ENCODE measurements around the gene DIP2C.
"Not testable (repeated sequence)": the region's sequence is repeated elsewhere in the genome, so short reads cannot be mapped to it uniquely, and the experiment has no call there.

DIP2C gene

GRCh38 chr10:655184-655583, 34.3 kb downstream of the DIP2C start:
- no peak for FAIRE-seq

- FAIRE-seq = no peak
Measured at GRCh38 chr10:654647-654996, 34.8 kb downstream of the DIP2C start.

- FAIRE-seq = no peak
Measured at GRCh38 chr10:653991-654646, 35.3 kb downstream of the DIP2C start.

- FAIRE-seq = not testable (repeated sequence)
Measured at GRCh38 chr10:652832-653459, 36.5 kb downstream of the DIP2C start.

- no peak for FAIRE-seq
Measured at GRCh38 chr10:652233-652632, 37.2 kb downstream of the DIP2C start.

GRCh38 chr10:651692-652091, 37.8 kb downstream of the DIP2C start:
- no peak for FAIRE-seq

- FAIRE-seq = no peak
Measured at GRCh38 chr10:650886-651615, 38.4 kb downstream of the DIP2C start.

GRCh38 chr10:650441-650851, 39.0 kb downstream of the DIP2C start:
- FAIRE-seq = no peak

GRCh38 chr10:649798-650440, 39.5 kb downstream of the DIP2C start:
- FAIRE-seq = peak; percentile 60

- FAIRE-seq = no peak
Measured at GRCh38 chr10:649445-649797, 40.0 kb downstream of the DIP2C start.

- not testable (repeated sequence) for FAIRE-seq
Measured at GRCh38 chr10:647019-647418, 42.4 kb downstream of the DIP2C start.

GRCh38 chr10:646118-646524, 43.3 kb downstream of the DIP2C start:
- no peak for FAIRE-seq

GRCh38 chr10:644943-645334, 44.5 kb downstream of the DIP2C start:
- FAIRE-seq = no peak

GRCh38 chr10:644076-644942, 45.2 kb downstream of the DIP2C start:
- no peak for FAIRE-seq

GRCh38 chr10:642186-642890, 47.1 kb downstream of the DIP2C start:
- FAIRE-seq = no peak

GRCh38 chr10:641149-642010, 48.1 kb downstream of the DIP2C start:
- no peak for FAIRE-seq

GRCh38 chr10:640673-641045, 48.8 kb downstream of the DIP2C start:
- FAIRE-seq = no peak

- no peak for FAIRE-seq
Measured at GRCh38 chr10:639751-640672, 49.5 kb downstream of the DIP2C start.

- no peak for FAIRE-seq
Measured at GRCh38 chr10:639001-639750, 50.3 kb downstream of the DIP2C start.

Data from colon (tissue), 2 donors.